ENCODE results near the gene CREB5.

Gene CREB5

DNA sequence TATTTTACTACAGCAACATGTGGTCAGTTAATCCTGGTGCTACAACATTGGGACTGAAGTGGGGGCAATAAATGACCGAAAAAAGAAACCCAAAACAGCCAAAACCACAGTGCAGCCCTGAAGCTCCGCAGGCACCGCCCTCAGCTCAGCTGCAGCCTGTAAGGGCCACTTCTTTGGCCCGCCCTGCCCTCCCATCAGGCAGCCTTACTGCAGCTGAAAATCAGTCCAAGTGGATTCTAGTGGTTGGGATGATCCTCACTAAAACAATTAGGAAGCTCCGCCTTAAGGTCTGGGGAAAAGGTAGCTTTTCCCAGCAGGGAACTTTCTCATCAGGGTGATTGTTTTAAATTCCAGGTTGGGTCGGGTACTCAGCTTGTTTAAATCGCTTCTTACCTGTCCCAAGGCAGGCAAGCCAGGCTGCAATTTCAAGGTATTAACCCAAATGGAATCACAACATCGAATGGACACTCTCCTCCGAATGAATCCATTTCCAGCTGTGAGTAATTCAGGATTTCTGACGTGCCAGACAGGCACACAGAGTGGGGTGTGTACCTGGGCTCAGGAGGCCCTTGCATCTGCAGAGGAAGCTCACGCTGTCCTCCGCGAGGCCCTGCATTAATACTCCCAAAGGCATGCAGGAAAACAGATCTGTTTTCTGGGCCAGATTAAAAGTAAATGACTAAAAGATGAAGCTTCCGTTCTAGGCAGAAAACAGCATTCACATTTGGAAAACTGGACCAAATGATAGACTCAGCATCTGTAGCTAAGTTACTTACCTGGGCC, 104.3 kb downstream of the CREB5 start:
- no peak for DNase-seq (ENCODE audit: low spot score)

DNA sequence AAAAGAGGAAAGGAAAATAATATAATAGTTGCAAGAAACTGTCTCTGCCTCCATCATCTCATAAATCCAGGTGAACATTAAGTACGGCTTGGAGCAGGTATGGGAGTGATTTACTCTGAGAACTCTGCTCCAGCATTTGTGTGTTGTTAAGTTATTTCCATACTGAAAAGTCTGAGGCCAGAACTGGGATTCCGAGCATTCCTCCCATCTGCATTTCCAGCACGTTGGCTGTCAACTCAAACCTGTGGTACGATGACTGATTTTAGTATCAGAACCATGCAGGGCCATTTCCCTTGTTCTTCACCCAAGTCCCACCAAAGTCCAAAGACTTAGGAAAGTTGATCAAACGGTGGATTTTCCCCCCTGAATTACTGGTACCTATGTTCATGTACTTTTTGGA, 104.9 kb downstream of the CREB5 start:
- no peak for DNase-seq (ENCODE audit: low spot score)

DNA sequence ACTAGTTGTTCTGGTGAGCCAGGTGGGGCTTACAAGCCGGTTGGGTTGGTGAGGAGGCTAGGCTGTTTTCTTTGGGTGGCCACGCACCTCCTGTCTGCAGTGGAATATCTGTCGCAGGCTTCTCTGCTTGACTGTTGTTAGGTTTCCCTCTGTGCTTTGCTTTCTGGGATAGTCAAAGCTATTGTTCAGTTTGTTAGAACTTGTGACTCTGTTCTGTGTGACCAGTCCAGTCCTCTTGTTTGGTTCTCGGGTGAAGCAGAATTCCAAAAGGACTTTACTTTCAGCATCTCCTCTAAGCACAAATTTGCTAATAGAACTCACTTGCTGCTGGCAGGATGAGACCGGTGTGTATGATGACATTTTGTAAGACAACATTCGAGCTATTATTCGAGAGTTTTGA, 105.3 kb downstream of the CREB5 start:
- no peak for DNase-seq (ENCODE audit: low spot score)

DNA sequence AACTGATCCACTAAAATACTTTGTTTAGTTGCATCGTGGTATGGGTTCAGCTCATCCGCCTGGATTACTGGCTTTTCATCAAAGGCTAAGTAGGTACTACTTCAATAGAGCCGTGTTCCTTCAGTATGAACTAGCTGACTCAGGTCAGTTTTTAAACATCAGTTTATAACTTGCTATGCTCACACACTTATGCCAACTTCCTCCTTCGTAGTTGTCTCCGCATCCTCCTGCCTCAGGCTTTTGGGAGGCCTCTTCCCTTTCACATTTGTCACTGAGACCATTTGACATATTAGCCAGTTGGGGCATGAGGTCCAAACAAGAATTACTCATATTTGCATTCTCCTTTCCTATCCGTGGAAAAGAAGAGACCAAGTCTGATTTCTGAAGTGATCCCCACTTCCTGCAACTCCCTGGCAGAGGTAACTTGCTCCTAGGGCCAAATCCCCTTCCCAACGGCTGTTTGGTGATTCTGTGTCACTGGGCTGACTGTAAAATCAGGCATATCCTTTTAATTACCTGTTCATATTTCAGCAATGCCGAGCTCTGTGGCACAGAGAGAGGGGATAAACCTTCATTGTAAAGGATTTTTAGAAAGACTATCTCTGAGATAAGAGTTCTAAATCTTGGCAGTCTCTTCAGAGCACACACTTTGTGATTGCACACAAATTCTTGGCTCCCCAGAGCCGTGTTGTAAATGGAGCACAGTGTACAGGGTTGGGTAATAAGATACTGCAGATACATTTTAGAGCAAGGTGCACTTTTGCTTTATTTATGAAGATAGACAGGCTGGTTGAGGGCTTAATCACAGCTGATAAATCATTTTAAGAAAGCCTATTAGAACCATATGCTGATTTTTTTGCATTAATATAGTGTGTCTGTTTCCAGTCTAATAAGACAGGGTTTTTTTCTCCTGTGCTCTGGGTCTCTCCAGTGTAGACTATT, 108.0 kb downstream of the CREB5 start:
- DNase-seq (ENCODE audit: low spot score) = no peak

DNA sequence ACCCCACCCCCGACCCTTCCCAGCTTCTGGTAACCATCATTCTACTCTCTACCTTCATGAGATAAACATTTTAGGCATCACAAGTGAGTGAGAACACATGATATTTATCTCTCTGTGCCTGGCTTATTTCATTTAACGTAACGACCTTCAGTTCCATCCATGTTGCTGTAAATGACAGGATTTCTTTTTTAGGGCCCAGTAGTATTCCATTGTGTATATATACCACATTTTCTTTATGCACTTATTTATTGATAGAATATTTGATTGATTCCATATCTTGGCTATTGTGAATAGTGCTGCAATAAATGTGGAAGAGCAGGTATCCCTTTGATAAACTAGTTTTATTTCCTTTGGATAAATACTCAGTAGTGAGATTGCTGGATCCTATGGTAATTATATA, 112.7 kb downstream of the CREB5 start:
- DNase-seq (ENCODE audit: low spot score) = no peak

DNA sequence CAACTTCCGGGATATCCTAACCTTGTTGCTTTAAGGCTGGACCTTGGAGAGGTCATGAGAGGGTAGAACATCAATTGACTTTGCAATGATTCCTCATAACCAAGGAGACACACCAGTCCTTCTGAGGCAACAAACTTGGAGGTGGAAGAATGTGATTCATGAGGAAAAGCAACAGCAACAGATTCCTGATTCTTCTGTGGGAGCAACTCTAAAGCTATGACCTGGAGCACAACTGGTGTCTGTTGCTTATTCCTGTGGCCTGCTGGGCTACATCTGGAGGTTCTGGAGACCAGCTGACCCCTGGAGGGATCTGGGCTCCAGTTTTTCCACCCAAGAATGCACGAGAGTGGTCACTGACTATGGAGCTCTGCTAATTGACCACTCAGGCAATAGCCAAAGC, 116.6 kb downstream of the CREB5 start:
- DNase-seq (ENCODE audit: low spot score) = no peak

DNA sequence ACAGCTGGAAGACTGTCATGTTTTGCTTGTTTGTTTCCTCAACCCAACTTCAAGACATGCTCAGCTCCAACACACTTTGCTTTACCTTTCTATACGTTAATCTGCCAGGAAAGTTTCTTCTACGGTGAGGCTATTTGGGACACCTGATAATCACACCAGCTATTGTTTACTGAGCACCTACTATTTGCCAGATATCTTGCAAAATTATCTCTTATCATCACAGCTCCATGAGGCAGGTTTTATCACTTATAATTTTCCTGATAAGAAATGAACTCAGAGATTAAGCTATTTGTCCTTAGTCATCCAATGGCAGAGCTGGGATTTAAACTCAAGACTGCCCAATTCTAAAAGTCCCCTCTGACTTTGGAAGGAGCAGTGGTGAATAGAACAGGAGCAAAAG, 117.4 kb downstream of the CREB5 start:
- DNase-seq (ENCODE audit: low spot score) = no peak

DNA sequence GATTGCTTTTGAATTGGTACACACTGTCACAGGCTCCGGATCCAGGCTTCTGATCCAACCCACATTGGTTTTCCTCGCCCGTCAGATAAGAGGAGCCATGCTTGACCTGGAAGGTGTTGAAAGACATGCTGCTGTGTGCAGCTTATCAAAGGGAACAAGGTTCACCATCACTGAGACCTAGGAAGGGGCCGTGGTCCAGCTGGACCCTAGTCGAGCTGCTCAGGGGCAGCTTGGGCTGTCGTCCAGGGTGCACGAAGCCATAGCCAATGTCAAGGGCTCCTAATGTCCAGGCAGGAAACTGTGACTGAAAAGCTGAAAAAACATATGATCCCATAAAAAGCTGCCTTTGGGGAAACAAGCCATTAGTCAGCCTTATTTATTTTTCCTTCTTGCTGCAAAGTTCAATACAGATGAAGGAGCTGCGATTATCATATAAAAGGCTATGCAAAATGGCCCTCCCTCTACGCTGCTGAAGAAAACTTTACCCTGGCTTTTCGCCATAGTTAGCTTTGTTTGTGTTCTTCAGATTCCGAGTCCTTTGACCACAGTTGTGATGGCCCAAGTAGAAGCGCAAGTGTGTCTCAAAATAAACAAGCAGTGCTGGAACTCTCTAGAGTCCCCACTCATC, 118.0 kb downstream of the CREB5 start:
- no peak for DNase-seq (ENCODE audit: low spot score)

DNA sequence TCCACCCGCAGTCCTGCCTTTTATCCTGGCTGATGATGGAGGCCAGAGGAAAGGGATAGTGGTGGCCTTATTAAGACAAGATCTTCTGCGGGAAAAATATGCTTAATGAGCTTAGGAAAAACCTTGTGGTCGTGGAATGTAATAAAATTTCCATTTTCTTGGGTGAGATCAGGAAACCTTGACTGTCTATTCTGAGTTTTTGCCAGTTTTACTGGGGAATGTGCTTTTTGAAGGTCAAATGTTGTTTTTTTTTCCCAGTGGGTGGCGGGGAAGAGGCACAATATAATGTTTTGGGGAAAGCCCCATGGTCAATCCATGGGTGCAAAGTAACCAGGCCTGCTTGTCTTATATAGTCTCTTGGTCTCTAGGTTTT, 118.5 kb downstream of the CREB5 start:
- DNase-seq (ENCODE audit: low spot score) = no peak

DNA sequence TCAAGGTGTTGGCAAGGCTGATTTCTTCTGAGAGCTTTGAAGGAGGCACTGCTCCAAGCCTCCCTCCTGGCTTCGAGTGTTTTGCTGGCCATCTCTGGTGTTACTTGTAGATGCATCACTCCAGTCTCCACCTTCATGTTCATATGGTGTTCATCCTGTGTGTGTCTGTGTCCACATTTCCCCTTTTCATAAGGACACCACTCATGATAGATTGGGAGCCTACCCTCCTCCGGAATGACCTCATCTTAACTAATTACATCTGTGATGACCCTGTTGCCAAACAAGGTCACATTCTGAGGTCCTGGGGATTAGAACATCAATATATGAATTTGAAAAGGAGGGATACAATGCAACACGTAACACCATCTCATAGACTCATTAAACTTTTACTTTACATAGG, 119.0 kb downstream of the CREB5 start:
- DNase-seq (ENCODE audit: low spot score) = no peak

DNA sequence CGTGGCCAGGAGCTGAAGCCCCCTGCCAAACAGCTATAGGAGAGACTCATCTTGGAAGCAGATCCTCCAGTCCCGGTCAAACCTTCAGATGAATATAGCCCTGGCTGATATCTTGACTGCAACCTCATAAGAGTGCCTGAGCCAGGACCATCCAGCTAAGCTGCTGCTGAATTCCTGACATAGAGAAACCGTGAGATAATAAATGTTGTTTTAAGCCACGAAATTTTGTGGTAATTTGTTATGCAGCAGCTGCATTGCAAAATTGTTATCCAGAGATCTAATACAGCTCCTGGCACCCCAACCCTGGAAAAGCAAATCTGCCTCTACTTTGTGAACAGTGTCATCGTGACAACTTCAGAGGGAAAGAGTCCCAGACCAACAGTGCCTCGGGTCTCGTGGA, 119.9 kb downstream of the CREB5 start:
- no peak for DNase-seq (ENCODE audit: low spot score)

DNA sequence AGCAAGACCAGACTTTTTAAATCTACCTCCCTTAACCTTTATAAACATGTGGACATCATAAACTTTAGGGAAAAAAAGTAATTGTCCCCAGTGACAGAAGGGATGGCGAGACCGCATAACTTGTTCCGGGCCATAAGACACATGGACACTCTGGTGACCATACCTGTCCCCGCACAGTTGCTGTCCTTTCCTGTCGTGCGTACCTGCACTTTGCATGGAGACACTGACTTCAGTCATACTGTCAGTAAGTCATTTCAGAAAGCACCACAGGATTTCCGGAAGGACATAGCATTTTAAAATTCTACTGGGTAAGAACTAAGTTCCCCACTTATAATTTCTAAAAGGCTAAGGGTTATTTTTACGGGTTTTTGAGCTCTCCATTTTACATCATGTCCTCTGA, 120.9 kb downstream of the CREB5 start:
- DNase-seq (ENCODE audit: low spot score) = no peak

DNA sequence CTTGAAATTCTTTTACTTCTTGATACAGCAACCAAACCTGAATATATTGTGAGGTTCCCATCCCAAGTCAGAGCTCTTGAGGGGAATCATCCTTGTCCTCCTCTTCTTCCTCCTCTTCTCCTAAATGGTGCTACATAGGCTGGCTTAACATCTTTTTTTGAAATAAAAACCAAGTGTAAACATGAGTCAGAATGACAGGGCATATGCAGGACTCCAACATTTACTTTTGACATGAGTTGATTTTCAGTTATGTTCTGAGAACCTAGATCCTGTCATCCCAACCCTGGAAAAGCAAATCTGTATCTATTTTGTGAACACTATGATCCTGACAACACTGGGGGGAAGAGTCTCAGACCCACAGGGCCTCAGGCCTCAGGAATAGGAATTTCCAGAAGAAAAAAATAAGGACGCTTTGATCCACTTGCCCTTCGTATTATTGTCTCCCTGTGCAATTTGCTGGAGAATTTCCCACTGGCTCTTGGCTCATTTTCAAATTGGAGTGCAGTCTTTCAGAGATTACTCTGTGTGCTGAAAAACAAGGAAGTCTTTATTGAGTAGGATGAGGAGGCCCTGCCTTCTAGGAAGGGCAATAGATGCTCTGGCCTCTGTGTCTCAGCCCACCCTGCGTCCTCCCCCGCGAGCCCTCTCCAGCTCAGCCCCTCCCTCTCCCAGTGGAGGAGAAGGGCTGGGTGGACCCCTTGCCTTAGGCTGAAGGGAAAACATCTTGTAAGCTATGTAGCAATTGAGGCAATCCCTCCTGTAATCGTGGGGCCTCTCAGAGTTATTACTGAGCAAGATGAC, 121.6 kb downstream of the CREB5 start:
- DNase-seq (ENCODE audit: low spot score) = no peak

DNA sequence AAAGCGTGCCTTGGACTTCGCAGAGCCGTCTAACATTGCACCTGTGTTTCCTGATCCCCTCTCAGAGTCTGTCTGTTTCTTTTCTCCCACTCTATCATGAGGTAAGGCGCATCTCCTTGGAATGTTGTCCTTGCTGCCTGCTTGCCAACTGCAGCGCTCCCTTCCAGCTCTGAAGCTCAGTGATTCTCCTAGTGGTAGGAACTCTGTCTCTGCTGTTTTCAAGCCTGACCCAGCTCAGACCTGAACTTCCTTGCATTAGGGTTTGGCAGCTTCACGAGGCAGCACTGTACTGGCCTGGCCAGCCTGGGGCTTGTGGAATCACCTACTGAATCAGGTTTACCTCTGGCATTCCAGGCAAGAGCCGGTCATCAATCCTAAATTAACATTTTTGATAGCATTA, 123.9 kb downstream of the CREB5 start:
- no peak for DNase-seq (ENCODE audit: low spot score)

DNA sequence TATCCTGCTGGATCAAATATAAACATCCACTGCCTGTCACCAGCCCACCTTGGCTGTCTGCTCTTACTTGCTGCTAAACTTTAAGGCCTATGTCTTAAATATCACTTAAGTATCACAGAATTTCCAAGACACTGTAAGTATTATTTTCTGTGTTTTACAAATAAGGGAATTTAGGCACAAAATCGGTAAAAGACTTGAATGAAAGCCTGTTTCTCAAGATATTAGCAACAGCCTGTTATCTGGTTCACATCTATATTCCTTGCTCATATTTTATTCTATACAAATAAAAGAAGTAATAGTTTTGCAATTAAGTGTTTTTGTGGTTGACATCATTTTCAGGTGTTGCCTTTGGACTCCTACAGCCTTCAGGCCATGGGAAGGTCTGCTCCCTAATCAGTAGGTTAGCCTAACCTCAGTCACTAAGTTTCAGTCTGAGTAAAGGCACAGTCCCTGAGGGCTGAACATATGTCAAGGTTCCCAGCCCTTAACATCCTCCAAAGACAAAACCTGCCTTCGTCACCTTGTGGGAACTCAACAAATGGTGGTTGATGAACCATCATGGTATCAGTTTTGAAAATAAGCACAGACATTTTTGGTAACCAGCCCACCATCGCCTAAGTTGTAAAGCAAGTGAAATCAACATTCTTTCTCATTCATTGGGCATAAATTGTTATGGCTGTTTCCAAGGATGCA, 127.1 kb downstream of the CREB5 start:
- no peak for DNase-seq (ENCODE audit: low spot score)

DNA sequence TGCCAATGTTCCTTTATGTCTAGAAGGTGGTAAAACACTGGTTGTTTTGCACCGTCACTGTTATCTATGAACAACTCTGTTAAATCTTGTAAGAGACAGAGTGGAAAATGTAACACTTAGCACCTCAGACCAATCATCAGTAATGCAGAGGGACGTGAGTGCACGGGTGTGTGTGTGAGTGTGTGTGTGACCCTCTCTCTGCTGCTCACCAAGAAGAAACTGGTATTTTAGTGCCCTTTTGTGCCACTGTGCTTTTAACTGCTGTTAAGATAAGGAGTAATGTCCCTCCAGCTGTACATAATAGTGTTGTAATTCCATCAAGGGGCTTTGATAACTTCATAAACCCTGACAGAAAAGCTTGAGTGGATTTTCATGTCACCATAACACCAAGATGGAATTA, 130.1 kb downstream of the CREB5 start:
- no peak for DNase-seq (ENCODE audit: low spot score)

DNA sequence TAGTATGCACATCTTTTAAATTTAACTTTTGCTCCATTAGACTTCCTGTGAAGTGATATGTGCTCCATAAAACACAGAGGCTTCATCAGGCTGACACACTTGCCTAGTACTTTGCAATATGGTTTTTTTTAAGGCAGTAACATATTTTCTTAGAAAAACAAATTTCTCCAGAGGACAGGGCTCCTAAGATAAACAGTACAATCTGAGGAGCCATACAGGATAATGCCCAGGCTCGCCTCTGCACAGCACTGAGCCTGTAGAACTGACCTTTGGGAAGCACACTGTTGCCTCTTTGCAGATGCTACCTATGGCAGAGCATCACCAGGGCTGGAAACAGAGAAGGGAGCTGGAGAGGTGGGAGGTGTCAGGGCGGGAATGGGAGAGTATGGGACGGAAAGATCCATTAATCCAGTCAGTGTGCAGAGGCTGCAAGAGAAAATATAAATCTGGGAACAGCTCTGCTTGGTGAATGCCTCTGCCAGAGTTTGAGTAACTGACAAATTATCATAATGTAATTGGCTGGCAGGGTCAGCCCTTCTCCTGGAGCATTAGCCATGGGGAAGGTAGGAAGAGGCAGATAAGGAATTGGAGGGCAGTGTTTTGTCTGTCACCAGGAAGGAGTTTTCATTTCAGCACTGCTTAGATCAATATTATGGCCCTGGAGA, 132.3 kb downstream of the CREB5 start:
- no peak for DNase-seq (ENCODE audit: low spot score)

DNA sequence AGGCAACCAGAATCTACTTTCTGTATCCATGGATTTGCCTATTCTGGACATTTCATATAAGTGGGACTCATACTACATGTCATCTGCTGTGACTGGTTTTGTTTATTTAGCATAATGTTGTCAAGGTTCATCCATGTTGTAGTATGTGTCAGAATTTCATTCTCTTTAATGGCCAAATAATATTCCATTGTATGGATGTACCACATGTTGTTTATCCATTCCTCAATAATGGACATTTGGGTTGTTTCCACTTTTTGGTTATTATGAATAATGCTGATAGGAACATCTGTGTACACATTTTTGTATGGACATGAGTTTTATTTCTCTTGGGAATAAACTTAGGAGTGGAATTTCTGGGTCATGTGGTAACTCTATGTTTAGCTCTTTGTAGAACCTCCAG, 133.7 kb downstream of the CREB5 start:
- DNase-seq (ENCODE audit: low spot score) = no peak

DNA sequence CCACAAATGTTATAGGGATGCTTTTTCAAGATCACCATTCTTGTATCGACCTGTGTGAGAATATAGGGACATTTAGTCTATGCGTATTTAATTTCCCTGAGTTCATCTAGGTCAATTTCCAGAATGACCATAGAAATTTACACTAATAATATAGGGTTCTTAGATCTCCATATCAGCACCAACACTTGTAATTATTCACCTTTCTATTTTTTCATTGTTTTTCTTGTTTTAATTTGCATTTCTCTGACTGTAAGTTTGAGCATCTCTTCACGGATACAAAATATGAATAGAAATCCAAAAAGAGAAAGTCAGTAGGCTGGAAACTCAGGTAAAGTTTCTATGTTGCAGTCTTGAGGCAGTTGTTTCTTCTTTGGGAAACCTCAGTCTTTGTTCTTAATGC, 134.8 kb downstream of the CREB5 start:
- DNase-seq (ENCODE audit: low spot score) = no peak

DNA sequence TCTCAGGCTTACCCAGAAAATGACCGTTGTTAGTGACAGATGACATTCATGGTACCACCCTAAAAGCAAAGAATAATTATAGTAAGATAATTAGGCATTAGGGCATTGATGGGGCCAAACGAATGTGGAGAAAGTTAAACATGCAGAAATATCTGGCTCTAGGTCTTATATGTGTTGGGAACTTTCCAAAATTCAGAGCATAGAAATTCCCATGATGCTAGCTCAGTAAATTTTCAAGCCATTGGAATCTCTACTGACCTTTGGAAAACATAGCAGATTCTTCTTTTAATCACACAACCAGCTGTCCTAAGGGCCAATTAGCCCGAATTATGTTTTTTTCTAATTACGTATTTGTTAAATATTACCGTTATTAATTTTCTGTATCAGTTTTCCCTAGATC, 136.1 kb downstream of the CREB5 start:
- DNase-seq (ENCODE audit: low spot score) = no peak

DNA sequence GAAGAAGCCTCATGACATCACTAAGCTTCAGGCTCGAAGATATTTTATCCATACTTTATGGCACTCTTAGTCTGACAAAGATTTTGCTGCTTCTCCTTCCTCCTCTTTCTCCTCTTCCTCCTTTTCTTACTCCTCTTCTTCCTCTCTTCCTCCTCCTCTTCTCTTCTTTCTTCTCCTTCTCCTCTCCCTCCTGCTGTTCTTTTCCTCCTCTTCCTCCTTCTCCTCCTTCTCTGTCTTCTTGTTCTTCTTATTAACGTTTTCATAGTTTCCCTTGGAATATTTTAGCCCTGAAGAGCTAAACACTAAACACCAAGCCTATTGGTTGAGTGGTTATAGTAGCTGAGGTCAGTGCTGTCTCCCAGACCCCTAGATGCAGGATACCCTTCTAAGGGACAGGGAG, 137.7 kb downstream of the CREB5 start:
- DNase-seq (ENCODE audit: low spot score) = no peak

Measured in HuH-7 (cell line).